OCI-LY7 (cell line): ENCODE results near the gene SPATA3. TPM values are rescaled to one million over a fixed set of nuclear protein-coding genes. Genes with fewer than 3 reads are reported as not detected.

Source experiments
- BruUV-seq: library from RNA; stranded (reverse); fragments of 400-500 nt; replicated peaks from 2 replicates; lab custom pipeline; 2021; lab: Mats Ljungman, UMichigan
- CTCF ChIA-PET: fragments of 300-600 bp; sonication (Branson Sonifier 250); formaldehyde crosslinking; loops from one replicate; lab custom pipeline; 2022; ENCODE audit warnings: antibody characterized with exemption; ENCODE audit not compliant: unreplicated experiment; lab: Charles Lee
- POLR2A ChIA-PET: fragments of 300-600 bp; sonication (Branson Sonifier 250); formaldehyde crosslinking; loops from one replicate; lab custom pipeline; 2022; ENCODE audit warnings: antibody characterized with exemption; lab: Charles Lee
- DNase-seq: peaks from one replicate; pipeline ENCODE4 v3.0.0-alpha.2; 2015; ENCODE audit warnings: low spot score
- H2AFZ ChIP-seq: fragments of 200-600 bp; sonication (generic), shearing (Covaris generic); 2 replicates; pipeline ENCODE4 v1.6.1; 2014; ENCODE audit warnings: mild to moderate bottlenecking, antibody characterized with exemption, low read length, moderate library complexity
- H3K27ac ChIP-seq: fragments of 200-600 bp; sonication (generic); 2 replicates; pipeline ENCODE4 v1.5.1; 2014; ENCODE audit warnings: mixed run types, low read depth, mild to moderate bottlenecking, moderate library complexity, low read length, inconsistent platforms; ENCODE audit not compliant: poor library complexity, severe bottlenecking
- H3K36me3 ChIP-seq: fragments of 200-600 bp; sonication (generic); 2 replicates; pipeline ENCODE4 v1.6.1; 2014; ENCODE audit warnings: mild to moderate bottlenecking, antibody characterized with exemption, low read length, moderate library complexity, mixed read lengths; ENCODE audit not compliant: insufficient read depth
- H3K4me1 ChIP-seq: fragments of 200-600 bp; sonication (generic); 2 replicates; pipeline ENCODE4 v1.5.1; 2014; ENCODE audit warnings: mild to moderate bottlenecking, low read length; ENCODE audit not compliant: insufficient read depth, poor library complexity, severe bottlenecking
- H3K4me2 ChIP-seq: fragments of 200-600 bp; sonication (generic); 2 replicates; pipeline ENCODE4 v1.6.1; 2014; ENCODE audit warnings: mild to moderate bottlenecking, low read length
- H3K4me3 ChIP-seq: fragments of 200-600 bp; sonication (generic); 2 replicates; pipeline ENCODE4 v1.5.1; 2014; ENCODE audit warnings: mild to moderate bottlenecking, low read depth, low read length; ENCODE audit not compliant: poor library complexity, severe bottlenecking
- H3K79me2 ChIP-seq: fragments of 200-600 bp; sonication (generic); 2 replicates; pipeline ENCODE4 v1.6.1; 2016; ENCODE audit warnings: low read depth, mild to moderate bottlenecking, low read length, moderate library complexity, mixed read lengths; ENCODE audit not compliant: insufficient read depth
- H3K9me2 ChIP-seq: fragments of 200-600 bp; sonication (generic); 2 replicates; pipeline ENCODE4 v1.6.1; 2016; ENCODE audit warnings: mild to moderate bottlenecking, low read length, mixed read lengths; ENCODE audit not compliant: insufficient read depth
- H3K9me3 ChIP-seq: fragments of 200-600 bp; sonication (generic); 2 replicates; pipeline ENCODE4 v1.6.1; 2014; ENCODE audit warnings: mild to moderate bottlenecking, mixed run types, low read length, mixed read lengths
- H4K20me1 ChIP-seq: fragments of 200-600 bp; sonication (generic); 2 replicates; pipeline ENCODE4 v1.6.1; 2014; ENCODE audit warnings: mild to moderate bottlenecking, antibody characterized with exemption, low read length, moderate library complexity, mixed read lengths; ENCODE audit not compliant: insufficient read depth
- CTCF ChIP-seq: fragments of 200-600 bp; sonication (generic); conservative IDR thresholded peaks from 2 replicates; pipeline ENCODE4 v1.5.1; 2014; ENCODE audit warnings: mild to moderate bottlenecking, antibody characterized with exemption, low read length, moderate library complexity, mixed read lengths
- EZH2phosphoT487 ChIP-seq: fragments of 200-600 bp; sonication (generic); IDR thresholded peaks from 2 replicates; pipeline ENCODE4 v1.6.1; 2018; ENCODE audit warnings: low read depth, borderline replicate concordance, mild to moderate bottlenecking, mixed run types, antibody characterized with exemption, low read length, moderate library complexity, mixed read lengths
- intact Hi-C: fragments of 100-400 bp; cut with micrococcal nuclease; formaldehyde crosslinking; loops from one replicate; pipeline ENCODE4 v1.10.0; 2022; ENCODE audit not compliant: unreplicated experiment
- total RNA-seq, 2 experiments: library from RNA; depleted of rRNA in 1 of 2; stranded (reverse); fragments of >200 nt in 1 of 2; shearing (Covaris generic) in 1 of 2; gene quantifications; 2 replicates each; pipeline ENCODE4 v1.2.3, GENCODE V29; 2014 to 2022

The SPATA3 gene
- total RNA-seq, 2 experiments from 2014 or later = not detected

GRCh38 chr2:230985519-230986231, 10.2 kb upstream of the SPATA3 start:
- ChIA-PET CTCF (no interaction called here), POLR2A (interaction anchor here (0.6 kb wide), 1 partner anchor 35 kb away, joined by 3 read pairs; no protein-coding TSS in a partner anchor)
- no peak overlapping the region for H3K27ac ChIP-seq
- H2AFZ ChIP-seq = no peak overlapping the region
- TF ChIP-seq CTCF (no peak), EZH2phosphoT487 (no peak)
- H3K4me2 ChIP-seq = no peak overlapping the region
- H3K36me3 ChIP-seq = no peaks in the 10 kb centered on the region
- intact Hi-C loops = loop anchor here (2.0 to 5.0 kb wide), 2 partner anchors 58 to 137 kb away; partner anchors contain the start of gene GPR55
- BruUV-seq = no TSS peak
- no peaks in the 10 kb centered on the region for H3K79me2 ChIP-seq
- H4K20me1 ChIP-seq = no peaks in the 10 kb centered on the region
- H3K9me2 ChIP-seq = no peaks in the 10 kb centered on the region
- no peaks in the 10 kb centered on the region for H3K9me3 ChIP-seq
- no peaks in the 10 kb centered on the region for H3K4me1 ChIP-seq
- no peak for DNase-seq
- no peak overlapping the region for H3K4me3 ChIP-seq

- no peak for DNase-seq
- Histone ChIP-seq H2AFZ (peak overlapping the region; percentile 46; the same call in 1 of the 2 replicates), H3K4me1 (no peaks in the 10 kb centered on the region), H3K4me2 (peak overlapping the region; percentile 27; the same call in 1 of the 2 replicates), H3K4me3 (no peak overlapping the region), H3K79me2 (no peaks in the 10 kb centered on the region), H3K9me2 (no peaks in the 10 kb centered on the region), H3K27ac (no peak overlapping the region), H3K9me3 (no peaks in the 10 kb centered on the region), H3K36me3 (no peaks in the 10 kb centered on the region), H4K20me1 (no peaks in the 10 kb centered on the region)
- no peak for TF ChIP-seq CTCF
- TF ChIP-seq EZH2phosphoT487 = no peak
- CTCF ChIA-PET = no interaction called here
- POLR2A ChIA-PET = no interaction called here
- intact Hi-C loops = loop anchor here (1.0 to 5.0 kb wide), 4 partner anchors 59 to 162 kb away; partner anchors contain the start of gene GPR55
- BruUV-seq = no TSS peak
Observed at GRCh38 chr2:230986520-230987136, 9.3 kb upstream of the SPATA3 start.
